Memory B cell (primary cell): ENCODE results near the gene TOLLIP.

ENCODE experiments used
- ATAC-seq: fragments of 150-1000 bp; cut with Tn5 transposase; 2 replicates; pipeline ENCODE4 v1.10.0; 2021; ENCODE audit warnings: low read depth, mild to moderate bottlenecking, moderate library complexity
- DNase-seq, 2 donors: peaks; one replicate each; pipeline ENCODE4 v3.0.0; 2022; ENCODE audit warnings: low spot score in 2 of 2
- H3K27ac Mint-ChIP-seq: one replicate; pipeline ENCODE4 v1.8.0; 2022; ENCODE audit warnings: mild to moderate bottlenecking, moderate library complexity, mixed read lengths
- H3K27me3 Mint-ChIP-seq: one replicate; pipeline ENCODE4 v1.8.0; 2022; ENCODE audit warnings: mixed read lengths
- H3K36me3 Mint-ChIP-seq: one replicate; pipeline ENCODE4 v1.8.0; 2022; ENCODE audit warnings: mild to moderate bottlenecking, mixed read lengths
- H3K4me1 Mint-ChIP-seq: one replicate; pipeline ENCODE4 v1.8.0; 2022; ENCODE audit warnings: mixed read lengths
- H3K4me3 Mint-ChIP-seq: one replicate; pipeline ENCODE4 v1.8.0; 2022; ENCODE audit warnings: mild to moderate bottlenecking, moderate library complexity, mixed read lengths
- H3K9me3 Mint-ChIP-seq: one replicate; pipeline ENCODE4 v1.8.0; 2022; ENCODE audit warnings: mixed read lengths

TOLLIP gene

DNA sequence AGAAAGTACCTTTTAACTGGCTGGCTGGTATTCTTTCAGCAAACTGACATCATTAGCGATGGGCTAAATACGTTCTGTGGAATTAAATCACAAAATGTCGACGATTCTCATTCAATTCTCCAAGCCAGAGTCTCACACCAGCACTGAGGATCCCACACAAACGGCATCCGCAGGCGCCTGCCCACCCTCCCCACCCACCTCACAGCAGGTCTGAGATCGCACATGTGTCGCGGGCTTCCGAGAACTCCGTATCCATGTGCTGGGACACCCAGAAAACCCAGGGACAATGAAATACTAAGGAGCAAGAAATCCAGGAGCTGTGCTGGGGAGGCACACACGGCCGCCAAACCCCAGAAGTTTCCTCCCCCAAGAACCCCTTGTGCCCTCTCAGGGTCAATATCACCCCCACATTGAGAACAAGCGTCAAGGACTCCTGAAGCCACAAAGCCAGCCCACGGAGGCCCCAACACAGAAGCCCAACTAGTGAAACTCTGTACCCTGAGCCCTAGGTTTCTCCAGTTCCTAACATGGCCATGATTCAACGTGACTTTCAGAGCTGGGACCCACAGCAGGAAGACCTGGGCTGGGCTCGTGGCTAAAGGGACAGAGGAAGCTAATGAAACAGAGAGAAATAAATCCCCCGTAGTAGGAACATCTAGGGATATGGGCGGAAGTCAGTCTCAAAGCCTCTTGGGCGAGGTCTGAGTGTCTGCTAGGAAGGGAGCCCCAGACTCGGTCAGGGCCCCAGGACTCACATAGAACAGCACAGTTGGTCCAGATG is 8.0 kb downstream of the TOLLIP start:
- H3K4me3 Mint-ChIP-seq = no peak overlapping the region
- no peaks in the 10 kb centered on the region for H3K9me3 Mint-ChIP-seq
- peaks cover 10% of the 10 kb centered on the region for H3K4me1 Mint-ChIP-seq
- H3K36me3 Mint-ChIP-seq = peaks cover 2% of the 10 kb centered on the region
- no peak overlapping the region for H3K27ac Mint-ChIP-seq
- ATAC-seq (no peak), DNase-seq (no peak)
- H3K27me3 Mint-ChIP-seq = no peaks in the 10 kb centered on the region

DNA sequence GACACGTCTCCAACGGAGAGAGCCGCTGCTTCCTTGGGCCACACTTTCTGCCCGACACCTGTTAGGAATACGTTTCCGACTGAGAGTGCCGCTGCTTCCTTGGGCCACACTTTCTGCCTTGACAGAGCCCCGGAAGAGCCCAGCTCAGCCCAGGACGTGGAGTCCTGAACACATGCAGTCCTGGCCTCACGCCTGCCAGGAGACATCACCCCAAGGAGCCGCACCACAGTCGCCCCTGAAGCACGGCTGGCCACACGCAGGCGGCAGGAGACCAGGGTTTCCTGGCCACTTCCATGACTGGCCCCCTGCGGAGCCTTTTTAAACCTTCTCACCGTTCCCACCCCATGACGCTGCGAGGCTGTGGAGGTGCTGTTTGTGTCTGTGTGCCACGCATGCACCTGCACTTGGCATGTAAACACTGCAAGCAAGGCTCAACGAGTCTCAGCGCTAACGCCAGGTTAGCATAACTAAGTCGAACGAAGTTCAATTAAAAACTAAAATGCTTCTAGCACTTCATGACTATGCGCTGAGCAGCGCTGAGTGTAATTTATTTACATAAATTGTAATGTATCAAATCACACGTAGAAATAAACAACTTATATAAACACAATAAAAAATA is 8.8 kb downstream of the TOLLIP start:
- H3K27me3 Mint-ChIP-seq = no peaks in the 10 kb centered on the region
- H3K4me1 Mint-ChIP-seq = peaks cover 14% of the 10 kb centered on the region
- H3K4me3 Mint-ChIP-seq = no peak overlapping the region
- DNase-seq = no peak
- ATAC-seq = no peak
- H3K27ac Mint-ChIP-seq = no peak overlapping the region
- peaks cover 5% of the 10 kb centered on the region for H3K36me3 Mint-ChIP-seq
- no peaks in the 10 kb centered on the region for H3K9me3 Mint-ChIP-seq

DNA sequence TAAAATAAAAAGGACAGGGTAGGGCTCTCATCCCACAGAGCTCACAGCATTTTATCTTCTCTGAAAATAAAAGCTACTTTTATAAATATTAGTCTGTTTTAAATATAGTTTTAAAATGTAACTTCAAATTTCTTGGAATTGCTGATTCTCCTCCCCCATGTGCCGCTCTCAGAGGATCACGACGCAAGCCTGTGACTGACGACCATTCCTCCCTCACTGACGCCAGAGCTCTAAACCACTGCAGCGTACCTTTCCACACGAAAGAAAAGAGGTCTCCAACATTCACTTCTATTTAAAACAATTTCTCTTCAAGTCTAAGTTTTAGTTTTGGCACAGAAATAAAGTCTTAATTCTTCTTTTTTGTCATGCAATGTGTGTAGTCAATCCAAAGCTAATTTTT is 9.3 kb downstream of the TOLLIP start:
- Mint-ChIP-seq H3K27me3 (no peaks in the 10 kb centered on the region), H3K36me3 (peaks cover 5% of the 10 kb centered on the region), H3K4me1 (peaks cover 14% of the 10 kb centered on the region), H3K9me3 (no peaks in the 10 kb centered on the region), H3K27ac (no peak overlapping the region), H3K4me3 (no peak overlapping the region)
- ATAC-seq (no peak), DNase-seq (no peak)

DNA sequence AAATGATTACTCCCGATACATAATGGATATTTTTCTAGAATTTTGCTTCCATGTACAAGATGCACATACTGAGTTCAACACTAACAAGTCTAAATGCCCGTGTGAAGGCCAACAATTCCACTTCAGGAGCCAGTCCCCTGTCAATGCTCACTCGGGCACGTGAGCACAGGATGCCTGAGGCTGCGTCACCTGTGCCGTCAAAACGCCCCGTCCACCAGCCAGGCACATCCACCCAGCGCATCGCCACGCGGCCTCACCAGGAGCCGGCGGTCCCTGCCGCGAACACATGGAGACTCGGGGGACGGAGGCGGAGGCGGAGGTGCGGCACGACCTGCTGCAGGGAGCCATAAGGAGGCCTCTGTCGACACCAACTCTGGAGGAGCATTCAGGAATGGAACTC is 9.8 kb downstream of the TOLLIP start:
- H3K4me3 Mint-ChIP-seq = no peak overlapping the region
- no peaks in the 10 kb centered on the region for H3K9me3 Mint-ChIP-seq
- no peaks in the 10 kb centered on the region for H3K27me3 Mint-ChIP-seq
- DNase-seq (no peak), ATAC-seq (no peak)
- H3K36me3 Mint-ChIP-seq = peaks cover 5% of the 10 kb centered on the region
- H3K4me1 Mint-ChIP-seq = peaks cover 14% of the 10 kb centered on the region
- no peak overlapping the region for H3K27ac Mint-ChIP-seq

DNA sequence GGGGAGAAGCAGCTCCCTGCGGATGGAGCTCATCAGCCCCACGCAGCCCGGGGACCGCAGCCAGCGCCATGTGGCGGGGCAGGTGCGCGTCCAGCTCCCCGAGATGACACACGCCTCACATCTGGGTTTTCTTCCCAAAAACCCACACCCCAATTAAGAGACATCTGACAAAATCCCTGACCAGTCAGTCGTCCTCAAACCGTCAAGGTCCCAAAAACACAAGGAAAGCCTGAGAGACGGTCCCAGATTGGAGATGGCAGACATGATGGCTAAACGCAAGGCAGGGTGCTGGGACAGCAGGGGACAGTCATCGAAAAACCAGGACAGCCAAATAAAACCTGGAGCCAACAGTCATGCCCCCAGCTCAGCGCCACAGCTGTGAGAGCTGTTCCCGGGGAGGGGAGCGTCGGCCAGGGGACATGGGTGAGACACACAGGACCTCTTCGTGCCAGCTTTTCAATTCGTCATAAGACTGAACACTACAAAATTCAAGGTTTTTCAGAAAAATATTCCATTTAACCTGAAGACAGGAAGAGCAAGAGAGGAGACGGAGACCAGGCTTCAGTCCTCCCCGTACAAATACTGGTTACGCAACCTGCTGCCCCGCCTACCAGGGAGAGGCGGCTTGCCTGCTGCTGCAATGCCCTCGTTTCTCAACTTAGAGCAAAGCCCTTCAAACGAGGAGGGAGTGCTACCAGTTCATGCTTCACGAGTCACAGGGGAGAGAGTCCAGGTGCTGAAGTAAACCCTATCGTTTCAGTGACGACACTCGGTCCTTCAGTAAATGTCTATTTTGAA is 10.5 kb downstream of the TOLLIP start:
- peaks cover 3% of the 10 kb centered on the region for H3K36me3 Mint-ChIP-seq

DNA sequence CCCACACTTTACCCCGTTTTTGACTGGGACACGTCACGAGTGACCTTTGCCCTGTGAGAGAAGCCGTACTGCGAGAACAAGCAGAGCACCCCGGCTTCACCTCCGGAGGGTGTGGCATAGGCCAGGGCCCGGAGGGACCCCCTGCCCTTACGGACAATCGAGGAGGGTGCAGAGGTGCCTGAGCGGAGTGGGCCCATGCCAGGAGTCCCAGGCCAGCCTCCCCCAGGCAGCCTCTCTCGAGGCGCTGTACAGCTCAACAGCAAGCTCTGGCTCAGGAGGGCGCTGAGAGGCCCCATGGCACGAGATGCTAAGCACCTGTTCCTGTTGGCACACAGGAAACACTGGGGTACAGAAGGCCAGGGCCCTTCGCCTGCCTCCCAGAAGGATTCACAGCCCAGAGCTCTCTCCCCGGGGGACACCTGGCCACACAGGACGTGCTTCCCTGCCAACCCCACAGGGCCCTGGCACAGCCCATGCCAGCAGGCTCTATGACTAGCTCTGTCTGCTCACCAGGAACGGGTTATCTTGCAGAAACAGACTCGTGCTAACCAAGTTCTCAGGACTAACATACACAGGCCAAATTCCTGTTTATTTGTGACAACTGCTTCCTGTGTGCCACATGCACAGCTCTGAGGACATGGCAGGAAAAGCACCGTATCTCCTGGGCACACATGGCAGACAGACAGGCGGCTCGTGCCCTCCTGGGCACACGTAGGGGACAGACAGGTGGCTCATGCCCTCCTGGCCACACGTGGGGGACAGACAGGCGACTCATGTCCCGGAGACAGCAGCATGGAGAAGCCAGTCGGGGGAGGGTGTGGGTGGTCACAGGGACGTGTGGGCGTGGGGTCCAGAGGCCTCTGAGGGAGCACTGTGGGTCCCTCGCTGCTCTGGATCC is 11.6 kb downstream of the TOLLIP start:
- peaks cover 8% of the 10 kb centered on the region for H3K4me1 Mint-ChIP-seq
- ATAC-seq = no peak
- peaks cover 8% of the 10 kb centered on the region for H3K36me3 Mint-ChIP-seq
- DNase-seq = no peak
- H3K4me3 Mint-ChIP-seq = no peak overlapping the region
- H3K27me3 Mint-ChIP-seq = no peaks in the 10 kb centered on the region
- no peak overlapping the region for H3K27ac Mint-ChIP-seq
- no peaks in the 10 kb centered on the region for H3K9me3 Mint-ChIP-seq

More for the DNA sequence above, 10.5 kb downstream of the TOLLIP start:
- Mint-ChIP-seq H3K27ac (peak overlapping the region; percentile 63), H3K27me3 (no peaks in the 10 kb centered on the region), H3K9me3 (no peaks in the 10 kb centered on the region), H3K4me1 (peaks cover 11% of the 10 kb centered on the region), H3K4me3 (no peak overlapping the region)
- ATAC-seq (no peak), DNase-seq (no peak)

DNA sequence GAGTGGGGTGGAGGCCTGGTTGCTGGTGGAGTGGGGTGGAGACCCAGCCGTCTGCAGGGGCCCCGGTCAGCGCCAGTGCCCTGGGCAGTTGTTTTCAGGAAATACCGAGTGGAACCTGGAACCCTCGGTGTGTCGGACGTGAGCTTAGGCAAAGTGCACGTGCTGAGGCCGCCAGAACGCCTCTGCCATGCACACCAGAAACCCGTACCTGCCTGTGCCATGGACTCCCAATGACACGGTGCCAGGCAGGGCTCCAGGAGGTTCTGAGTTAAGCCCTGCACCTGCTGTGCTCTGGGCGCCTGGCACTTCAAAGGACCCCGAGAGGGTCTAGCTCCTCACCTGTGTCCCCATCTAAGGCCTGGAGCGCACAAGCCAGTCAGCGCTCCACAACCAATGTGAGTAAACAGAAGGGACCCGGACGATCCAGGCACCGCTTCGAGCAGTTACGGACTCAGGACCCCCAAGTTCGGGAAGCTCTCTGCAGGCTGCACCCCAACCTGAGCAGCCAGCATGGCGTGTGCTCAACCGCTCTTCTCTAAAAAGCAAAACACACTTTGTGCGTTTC is 12.3 kb downstream of the TOLLIP start:
- H3K9me3 Mint-ChIP-seq = no peaks in the 10 kb centered on the region
- no peak for DNase-seq
- no peak overlapping the region for H3K27ac Mint-ChIP-seq
- H3K4me1 Mint-ChIP-seq = peaks cover 11% of the 10 kb centered on the region
- H3K36me3 Mint-ChIP-seq = peaks cover 13% of the 10 kb centered on the region
- no peaks in the 10 kb centered on the region for H3K27me3 Mint-ChIP-seq
- H3K4me3 Mint-ChIP-seq = no peak overlapping the region
- no peak for ATAC-seq

DNA sequence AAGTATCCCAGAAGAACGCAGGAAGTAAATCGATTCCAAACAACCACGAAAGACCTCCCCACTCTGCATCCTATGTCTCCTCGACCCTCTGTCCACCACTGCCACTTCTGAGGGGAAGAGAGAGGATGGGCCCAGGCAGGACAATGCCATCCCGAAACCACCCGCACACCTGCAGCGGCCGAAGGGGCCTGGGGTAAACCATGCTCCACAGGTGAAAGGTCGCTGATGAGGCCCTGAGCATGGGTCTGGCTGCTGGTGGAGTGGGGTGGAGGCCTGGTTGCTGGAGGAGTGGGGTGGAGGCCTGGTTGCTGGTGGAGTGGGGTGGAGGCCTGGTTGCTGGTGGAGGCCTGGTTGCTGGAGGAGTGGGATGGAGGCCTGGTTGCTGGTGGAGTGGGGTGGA is 13.1 kb downstream of the TOLLIP start:
- Mint-ChIP-seq H3K27ac (no peak overlapping the region), H3K4me3 (no peak overlapping the region), H3K4me1 (peaks cover 10% of the 10 kb centered on the region), H3K36me3 (peaks cover 17% of the 10 kb centered on the region), H3K9me3 (no peaks in the 10 kb centered on the region), H3K27me3 (no peaks in the 10 kb centered on the region)
- DNase-seq = no peak
- ATAC-seq = no peak

DNA sequence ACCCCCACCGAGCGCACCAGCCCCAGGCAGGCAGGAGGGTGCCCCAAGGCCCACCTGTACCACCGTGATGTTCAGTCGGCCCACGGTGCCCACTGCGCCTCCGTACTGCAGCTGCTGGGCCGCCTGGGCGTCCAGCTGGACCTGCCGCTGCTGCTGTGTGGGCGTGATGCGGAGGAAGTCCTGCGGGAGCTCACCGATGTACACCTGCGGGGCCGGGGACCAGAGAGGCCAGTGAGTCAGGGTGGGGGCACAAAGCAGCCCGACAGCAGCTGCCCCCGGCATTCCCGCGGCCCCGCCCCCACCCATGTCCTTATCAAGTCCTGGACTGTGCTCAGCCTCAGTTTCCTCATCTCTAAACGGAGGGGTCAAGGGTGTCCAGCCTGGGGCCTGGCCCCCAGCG is 13.8 kb downstream of the TOLLIP start:
- no peak overlapping the region for H3K27ac Mint-ChIP-seq

DNA sequence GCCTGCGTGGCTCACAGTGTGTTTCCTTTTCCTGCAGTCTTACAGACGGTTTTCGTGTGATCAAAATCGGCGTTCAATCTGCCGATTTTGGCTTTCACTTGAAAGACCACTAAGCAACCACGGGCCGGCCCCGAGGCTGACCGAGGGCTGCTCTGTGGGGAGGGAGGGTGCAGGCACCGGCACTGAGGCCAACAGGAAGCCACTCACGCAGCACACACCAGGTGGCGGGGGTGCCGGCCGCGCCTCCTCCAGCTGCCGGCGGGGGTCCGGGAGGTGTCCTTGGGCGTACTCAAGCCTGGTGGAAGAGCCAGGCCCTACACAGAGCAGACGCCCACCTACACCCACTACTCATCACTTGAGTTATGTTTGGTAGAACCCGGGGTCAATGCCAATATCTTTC is 14.3 kb downstream of the TOLLIP start:
- H3K36me3 Mint-ChIP-seq = peaks cover 17% of the 10 kb centered on the region
- H3K27ac Mint-ChIP-seq = no peak overlapping the region
- no peak for DNase-seq
- H3K4me1 Mint-ChIP-seq = peaks cover 8% of the 10 kb centered on the region
- H3K9me3 Mint-ChIP-seq = no peaks in the 10 kb centered on the region
- ATAC-seq = no peak
- no peak overlapping the region for H3K4me3 Mint-ChIP-seq
- H3K27me3 Mint-ChIP-seq = no peaks in the 10 kb centered on the region

More for the DNA sequence above, 13.8 kb downstream of the TOLLIP start:
- H3K9me3 Mint-ChIP-seq = no peaks in the 10 kb centered on the region
- H3K4me1 Mint-ChIP-seq = peaks cover 10% of the 10 kb centered on the region
- no peak for ATAC-seq
- H3K4me3 Mint-ChIP-seq = no peak overlapping the region
- peaks cover 17% of the 10 kb centered on the region for H3K36me3 Mint-ChIP-seq
- DNase-seq = no peak
- H3K27me3 Mint-ChIP-seq = no peaks in the 10 kb centered on the region

DNA sequence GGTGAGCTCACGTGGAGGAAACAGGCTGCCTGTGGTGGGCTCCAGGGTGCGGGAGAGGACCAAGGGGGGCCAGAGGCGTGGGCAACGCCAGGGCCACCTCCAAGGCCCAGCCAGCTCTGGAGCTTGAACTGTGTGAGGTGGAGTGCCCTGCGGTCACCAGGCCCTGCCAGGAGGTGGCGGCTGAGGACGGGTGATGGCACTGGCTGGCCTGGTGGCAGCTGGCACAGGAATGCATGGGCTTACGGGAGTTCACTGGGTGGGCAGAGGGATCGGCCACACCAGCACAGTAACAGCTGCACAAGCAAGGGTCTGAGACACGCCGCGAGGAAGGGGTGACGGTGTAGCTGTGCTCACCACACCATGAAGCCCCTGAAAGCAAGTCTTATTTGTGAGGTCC is 15.8 kb downstream of the TOLLIP start:
- no peak overlapping the region for H3K4me3 Mint-ChIP-seq
- peak; percentile 66 for ATAC-seq
- H3K9me3 Mint-ChIP-seq = no peaks in the 10 kb centered on the region
- DNase-seq = no peak
- H3K27me3 Mint-ChIP-seq = no peaks in the 10 kb centered on the region
- H3K36me3 Mint-ChIP-seq = peaks cover 20% of the 10 kb centered on the region
- peaks cover 8% of the 10 kb centered on the region for H3K4me1 Mint-ChIP-seq
- no peak overlapping the region for H3K27ac Mint-ChIP-seq

DNA sequence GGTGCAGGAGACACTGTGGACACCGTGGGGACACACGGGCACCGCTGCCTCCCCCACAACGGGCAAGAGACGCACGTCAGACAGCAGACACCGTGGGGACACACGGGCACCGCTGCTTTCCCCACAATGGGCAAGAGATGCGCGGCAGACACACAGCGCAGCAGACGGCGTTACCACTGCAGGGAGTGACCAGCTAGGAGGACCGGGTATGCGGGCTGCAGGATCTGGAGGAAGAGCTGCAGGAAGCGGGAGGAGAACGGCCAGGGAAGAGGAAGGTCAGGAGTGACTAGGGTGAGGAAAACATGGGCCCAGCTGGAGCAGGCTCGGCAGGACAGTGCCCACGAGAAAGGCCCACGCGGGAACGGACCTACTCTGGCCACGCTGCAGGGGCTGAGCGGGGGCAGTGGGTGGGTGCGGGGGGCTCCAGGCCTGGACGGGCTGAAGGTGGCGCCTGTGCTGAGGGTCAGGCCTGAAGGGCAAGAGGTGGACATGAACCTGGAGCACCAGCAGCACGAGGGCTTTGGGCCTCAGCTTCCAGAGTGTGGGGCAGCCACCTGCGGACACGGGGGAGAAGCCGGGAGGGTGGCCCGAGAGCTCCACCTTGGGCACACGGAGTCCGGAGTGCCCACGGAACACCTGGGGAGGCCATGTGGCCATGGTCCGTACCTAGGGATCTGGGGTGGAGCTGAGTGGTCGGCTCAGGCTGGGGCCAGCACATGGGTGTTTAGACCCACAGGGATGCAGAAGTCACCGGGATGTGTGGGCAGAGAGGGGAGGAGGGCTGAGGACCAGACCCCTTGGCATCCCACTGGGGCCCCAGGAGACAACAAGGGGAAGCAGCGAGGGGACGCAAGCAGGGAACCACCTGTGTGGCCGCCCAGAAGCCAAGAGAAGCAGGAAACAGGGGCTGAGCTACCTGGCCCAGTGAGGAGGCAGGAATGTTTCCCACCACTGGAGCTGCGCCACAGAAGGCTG is 16.5 kb downstream of the TOLLIP start:
- no peak for DNase-seq
- Mint-ChIP-seq H3K4me1 (peaks cover 8% of the 10 kb centered on the region), H3K27ac (no peak overlapping the region), H3K27me3 (no peaks in the 10 kb centered on the region), H3K4me3 (no peak overlapping the region), H3K36me3 (peaks cover 23% of the 10 kb centered on the region), H3K9me3 (no peaks in the 10 kb centered on the region)
- ATAC-seq = no peak
